GM19193 (cell line): ENCODE measurements around the gene CHTF18.

Source experiments
- POLR2A ChIP-seq: IDR thresholded peaks from 4 replicates; pipeline ENCODE4 v1.6.1; 2011; ENCODE audit not compliant: insufficient read depth, insufficient read length; ENCODE audit errors: extremely low read depth

Gene CHTF18

GRCh38 chr16:766820-767640, 21.4 kb upstream of the CHTF18 start:
- no peak for TF ChIP-seq POLR2A

GRCh38 chr16:767743-768235, 20.6 kb upstream of the CHTF18 start:
- TF ChIP-seq POLR2A = no peak

GRCh38 chr16:768428-768827, 20.0 kb upstream of the CHTF18 start:
- no peak for TF ChIP-seq POLR2A

DNA sequence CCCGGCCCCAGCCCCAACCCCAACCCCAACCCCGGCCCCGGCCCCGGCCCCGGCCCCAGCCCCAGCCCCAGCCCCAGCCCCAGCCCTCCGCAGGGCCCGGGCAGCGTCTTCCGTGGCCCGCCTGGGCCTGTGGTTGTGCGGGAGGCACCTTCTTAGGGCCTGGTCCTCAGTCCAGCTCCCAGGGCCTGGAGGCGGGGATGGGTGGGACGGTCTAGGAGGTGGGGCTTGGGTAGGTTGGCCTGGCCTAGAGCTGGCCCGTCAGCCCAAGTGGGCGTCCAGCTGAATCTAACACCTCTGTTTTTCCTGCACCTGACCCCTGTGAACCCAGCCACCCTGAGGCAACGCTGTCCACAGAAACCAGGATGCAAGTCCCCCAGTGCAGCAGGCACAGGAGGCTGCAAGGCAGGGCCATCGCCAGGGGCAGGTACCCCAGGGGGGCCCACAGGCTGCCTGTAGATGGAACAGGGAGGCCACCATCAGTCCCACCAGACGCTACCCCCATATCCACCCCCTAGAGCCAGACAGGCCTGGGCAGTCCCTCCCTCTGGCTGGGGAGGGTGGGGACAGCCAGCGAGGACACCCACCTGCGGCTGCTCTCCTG, 19.1 kb upstream of the CHTF18 start:
- TF ChIP-seq POLR2A = no peak

GRCh38 chr16:769934-770333, 18.5 kb upstream of the CHTF18 start:
- TF ChIP-seq POLR2A = no peak

DNA sequence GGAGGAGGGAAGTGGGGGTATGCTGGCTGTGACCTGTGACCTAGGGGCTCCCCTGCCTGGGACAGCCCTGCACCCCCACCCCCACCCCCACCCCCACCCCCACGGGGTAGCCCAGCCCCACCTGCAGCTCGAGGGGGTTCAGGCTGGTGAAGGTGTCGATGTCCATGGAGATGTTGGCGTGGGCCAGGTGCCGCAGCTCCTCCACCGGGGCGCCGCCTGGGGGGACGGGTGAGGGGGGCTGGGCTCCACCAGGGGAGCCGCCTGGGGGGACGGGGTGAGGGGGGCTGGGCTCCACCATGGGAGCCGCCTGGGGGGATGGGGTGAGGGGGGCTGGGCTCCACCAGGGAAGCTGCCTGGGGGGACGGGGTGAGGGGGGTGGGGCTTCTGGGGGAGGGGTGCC, 18.0 kb upstream of the CHTF18 start:
- TF ChIP-seq POLR2A = no peak

- no peak for TF ChIP-seq POLR2A
Measured at GRCh38 chr16:772959-773358, 15.5 kb upstream of the CHTF18 start.

DNA sequence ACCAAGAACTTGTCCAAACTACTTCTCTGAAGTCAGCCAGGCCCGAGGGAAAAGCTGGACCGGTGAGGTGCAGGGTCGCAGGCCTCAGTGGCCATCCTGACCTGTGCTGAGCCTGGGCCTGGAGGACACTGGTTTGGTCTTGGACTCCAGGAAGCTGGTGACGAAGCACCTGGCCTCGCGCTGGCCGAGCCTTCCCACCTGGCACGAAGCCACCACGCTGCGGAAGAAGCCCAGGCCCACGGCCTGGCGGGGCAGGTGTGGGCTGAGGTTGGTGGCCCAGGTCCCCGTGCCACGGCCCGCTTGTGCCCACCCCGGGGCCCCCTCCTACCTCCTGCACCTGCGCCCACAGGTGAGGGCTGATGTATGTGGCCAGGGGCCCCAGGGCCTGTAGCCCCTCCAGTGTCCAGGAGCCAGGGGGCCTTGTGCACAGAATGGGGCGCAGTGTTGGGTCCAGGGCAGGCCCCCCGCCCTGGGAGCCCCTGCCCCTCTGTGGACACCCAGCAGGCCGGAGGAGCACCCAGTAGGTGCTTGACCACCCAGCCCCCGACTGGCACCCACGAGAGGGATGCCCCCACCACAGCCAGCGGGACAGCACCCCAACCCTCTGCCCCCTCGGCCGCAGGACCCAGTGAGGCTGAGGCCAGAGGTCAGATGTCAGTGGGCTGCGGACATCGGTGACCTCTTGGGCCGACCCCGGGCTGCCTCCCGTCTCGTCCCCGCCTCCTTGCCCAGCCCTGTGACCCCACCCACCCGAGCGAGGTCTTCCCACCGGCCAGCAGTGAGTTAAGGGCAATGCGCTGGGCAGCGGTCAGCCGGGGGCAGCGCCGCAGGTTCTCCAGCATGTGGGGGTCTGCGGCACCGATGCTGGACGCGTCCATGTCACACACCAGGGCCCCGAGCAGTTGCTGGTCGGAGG, 14.1 kb upstream of the CHTF18 start:
- no peak for TF ChIP-seq POLR2A

- TF ChIP-seq POLR2A = no peak
Measured at GRCh38 chr16:775236-775796, 13.1 kb upstream of the CHTF18 start.

DNA sequence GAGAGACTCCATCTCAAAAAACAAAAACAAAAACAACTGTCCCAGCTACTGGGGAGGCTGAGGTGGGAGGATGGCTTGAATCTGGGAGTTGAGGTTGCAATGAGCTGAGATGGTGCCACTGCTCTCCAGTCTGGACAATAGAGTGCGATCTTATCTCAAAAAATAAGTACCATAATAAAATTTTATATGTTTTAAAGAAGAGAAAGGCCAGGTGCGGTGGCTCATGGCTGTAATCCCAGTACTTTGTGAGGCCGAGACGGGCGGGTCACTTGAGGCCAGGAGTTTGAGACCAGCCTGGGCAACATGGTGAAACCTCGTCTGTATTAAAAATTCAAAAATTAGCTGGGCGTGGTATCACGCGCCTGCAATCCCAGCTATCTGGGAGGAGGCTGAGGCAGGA, 11.6 kb upstream of the CHTF18 start:
- TF ChIP-seq POLR2A = no peak

DNA sequence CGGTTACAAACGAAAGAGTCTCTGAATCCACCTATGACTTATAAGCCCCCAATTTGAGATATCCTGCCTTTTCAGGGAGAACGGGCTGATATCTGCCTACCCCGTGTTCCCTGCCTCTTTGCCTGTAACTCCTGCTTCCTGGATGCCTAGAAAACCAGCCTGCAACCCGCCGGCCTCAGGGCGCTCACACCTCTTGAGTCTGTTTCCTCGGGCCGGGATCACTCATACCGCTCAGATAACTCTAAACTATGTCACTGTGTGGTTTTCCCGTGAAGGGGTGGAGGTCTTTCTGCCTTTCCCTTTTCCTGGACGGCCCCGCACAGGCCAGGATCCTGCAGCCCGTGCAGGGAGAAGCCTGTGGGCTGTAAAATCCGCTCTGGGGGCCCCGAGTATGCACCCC, 10.6 kb upstream of the CHTF18 start:
- no peak for TF ChIP-seq POLR2A

DNA sequence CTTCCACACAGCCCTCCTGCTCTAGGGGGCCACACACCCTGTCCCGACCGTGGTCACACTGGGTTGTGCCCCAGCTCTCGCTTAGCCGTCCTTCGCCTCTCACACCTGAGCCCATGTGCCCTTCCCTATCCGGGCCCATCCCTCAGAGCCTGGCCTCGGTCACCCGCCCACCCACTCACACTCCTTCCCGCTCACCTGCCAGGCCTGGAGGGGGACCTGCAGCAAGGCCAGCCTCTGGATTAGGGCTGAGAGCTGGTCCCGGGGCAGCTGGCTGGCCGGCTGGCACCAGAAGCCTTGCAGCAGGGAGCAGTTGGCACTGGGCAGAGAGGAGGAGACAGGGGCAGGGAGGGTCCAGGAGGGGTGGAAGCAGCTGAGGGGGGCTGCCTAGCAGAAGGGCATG, 10.0 kb upstream of the CHTF18 start:
- TF ChIP-seq POLR2A = no peak

- no peak for TF ChIP-seq POLR2A
Measured at GRCh38 chr16:778909-779527, 9.4 kb upstream of the CHTF18 start.

DNA sequence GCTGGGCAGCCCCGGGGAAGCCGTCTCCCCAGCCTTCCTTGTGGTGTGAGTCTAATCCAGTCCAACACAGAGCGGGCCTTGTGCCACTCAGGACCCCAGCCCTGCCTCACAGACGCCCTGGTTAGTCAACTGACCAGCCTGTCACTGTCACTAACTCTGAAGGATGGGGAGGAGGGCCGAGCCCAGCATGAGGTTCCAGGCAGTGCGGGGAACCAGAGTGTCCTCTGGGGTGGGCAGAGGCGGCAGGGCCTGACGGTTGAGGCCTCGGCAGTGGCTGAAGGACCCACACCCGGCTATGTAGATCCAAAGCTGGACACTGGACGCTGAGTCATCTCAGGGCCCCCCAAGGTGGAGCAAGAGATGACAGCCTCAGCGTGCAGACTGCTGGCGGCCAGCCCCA, 8.9 kb upstream of the CHTF18 start:
- TF ChIP-seq POLR2A = no peak
